Kidney (tissue), 14 donors: ENCODE data around the gene C11orf42. TPM values are rescaled to one million over a fixed set of nuclear protein-coding genes. Genes with fewer than 3 reads are reported as not detected.
"Not testable (repeated sequence)": the region's sequence is repeated elsewhere in the genome, so short reads cannot be mapped to it uniquely, and the experiment has no call there.

Source experiments
- DNase-seq, 5 donors: peaks; one replicate each; pipeline ENCODE4 v3.0.0-alpha.2; 2013 to 2020
- FAIRE-seq: peaks from 2 replicates; lab custom pipeline; 2012; peaks lifted over from hg19 to GRCh38; lab: Jason Lieb, UNC
- H3K27ac ChIP-seq, 2 donors: one replicate each; pipeline ENCODE4 v1.7.0; 2013; ENCODE audit warnings: low read depth in 2 of 2, low read length in 2 of 2, inconsistent platforms in 1 of 2
- H3K27me3 ChIP-seq: one replicate; pipeline ENCODE4 v1.7.1; 2013; ENCODE audit warnings: low read length, inconsistent platforms; ENCODE audit not compliant: control insufficient read depth, insufficient read depth
- H3K36me3 ChIP-seq, 3 donors: one replicate each; pipeline versions ENCODE4 v1.7.0 to v1.7.1; 2013; ENCODE audit warnings: low read length in 3 of 3, control low read depth in 1 of 3, inconsistent platforms in 1 of 3; ENCODE audit not compliant: insufficient read depth in 3 of 3, control insufficient read depth in 2 of 3
- H3K4me1 ChIP-seq, 3 donors: one replicate each; pipeline versions ENCODE4 v1.7.0 to v1.7.1; 2013; ENCODE audit warnings: low read length in 3 of 3, inconsistent platforms in 1 of 3, low read depth in 1 of 3; ENCODE audit not compliant: control insufficient read depth in 2 of 3, insufficient read depth in 2 of 3
- H3K4me3 ChIP-seq, 3 donors: one replicate each; pipeline versions ENCODE4 v1.7.0 to v1.8.1; 2013; ENCODE audit warnings: low read length in 3 of 3, control low read depth in 1 of 3, inconsistent platforms in 1 of 3
- H3K9ac ChIP-seq, 3 donors: one replicate each; pipeline versions ENCODE4 v1.7.0 to v1.7.1; 2013; ENCODE audit warnings: low read length in 3 of 3, control low read depth in 1 of 3, inconsistent platforms in 1 of 3
- H3K9me3 ChIP-seq, 3 donors: one replicate each; pipeline versions ENCODE4 v1.7.0 to v1.7.1; 2013; ENCODE audit warnings: low read length in 3 of 3, control low read depth in 1 of 3, inconsistent platforms in 1 of 3; ENCODE audit not compliant: control insufficient read depth in 2 of 3, insufficient read depth in 1 of 3
- intact Hi-C: fragments of 100-400 bp; cut with DNase I; formaldehyde crosslinking; loops from one replicate; pipeline ENCODE4 v1.11.1; 2022
- polyA plus RNA-seq: library from polyadenylated mRNA; stranded (reverse); fragments of 350-450 nt; fragmentation: Illumina TruSeq; extraction: RNeasy Lipid Tissue Mini Kit (QIAGEN cat#74804); gene quantifications from one replicate; pipeline ENCODE4 v1.2.3, GENCODE V29; 2014; ENCODE audit warnings: low read depth, low replicate concordance; ENCODE audit not compliant: insufficient read depth
- total RNA-seq: library from RNA; stranded (reverse); fragmentation: NEBNext Ultra II Directional; extraction: Animal tissue kit (Norgen Biotek cat#: 25700); gene quantifications from one replicate; pipeline ENCODE4 v1.2.1, GENCODE V29; 2021
- TF ChIP-seq, protein P1 (sequence below): IDR thresholded peaks from 3 replicates; pipeline ENCODE4 v1.5.1; 2012; ENCODE audit warnings: mild to moderate bottlenecking, moderate library complexity, borderline replicate concordance; ENCODE audit not compliant: insufficient read depth; ENCODE audit errors: extremely low read depth
- donor health status: control.
- donor health status: control.
- donor health status: control.
- donor health status: control.
- donor health status: control.
- donor health status: DM: yes; HTN: yes; CAD: no.
- donor health status: Normal renal cell carcinoma (clear cell type).

C11orf42 gene
- total and polyA plus RNA-seq, 2 donors from 2014 or later = not detected

- TF ChIP-seq, protein P1, sequence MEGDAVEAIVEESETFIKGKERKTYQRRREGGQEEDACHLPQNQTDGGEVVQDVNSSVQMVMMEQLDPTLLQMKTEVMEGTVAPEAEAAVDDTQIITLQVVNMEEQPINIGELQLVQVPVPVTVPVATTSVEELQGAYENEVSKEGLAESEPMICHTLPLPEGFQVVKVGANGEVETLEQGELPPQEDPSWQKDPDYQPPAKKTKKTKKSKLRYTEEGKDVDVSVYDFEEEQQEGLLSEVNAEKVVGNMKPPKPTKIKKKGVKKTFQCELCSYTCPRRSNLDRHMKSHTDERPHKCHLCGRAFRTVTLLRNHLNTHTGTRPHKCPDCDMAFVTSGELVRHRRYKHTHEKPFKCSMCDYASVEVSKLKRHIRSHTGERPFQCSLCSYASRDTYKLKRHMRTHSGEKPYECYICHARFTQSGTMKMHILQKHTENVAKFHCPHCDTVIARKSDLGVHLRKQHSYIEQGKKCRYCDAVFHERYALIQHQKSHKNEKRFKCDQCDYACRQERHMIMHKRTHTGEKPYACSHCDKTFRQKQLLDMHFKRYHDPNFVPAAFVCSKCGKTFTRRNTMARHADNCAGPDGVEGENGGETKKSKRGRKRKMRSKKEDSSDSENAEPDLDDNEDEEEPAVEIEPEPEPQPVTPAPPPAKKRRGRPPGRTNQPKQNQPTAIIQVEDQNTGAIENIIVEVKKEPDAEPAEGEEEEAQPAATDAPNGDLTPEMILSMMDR = no peak
- no peak overlapping the region for H3K27ac ChIP-seq
- H3K4me3 ChIP-seq = no peak overlapping the region
- H3K4me1 ChIP-seq = no peaks in the 10 kb centered on the region
- H3K9me3 ChIP-seq = no peaks in the 10 kb centered on the region
- DNase-seq = no peak
- no peak overlapping the region for H3K9ac ChIP-seq
- intact Hi-C loops = no loop called here
- no peaks in the 10 kb centered on the region for H3K27me3 ChIP-seq
- FAIRE-seq = no peak
- H3K36me3 ChIP-seq = no peaks in the 10 kb centered on the region
Observed at GRCh38 chr11:6241316-6241715, 36.0 kb downstream of the C11orf42 start.

GRCh38 chr11:6245536-6245935, 40.2 kb downstream of the C11orf42 start:
- no peak for FAIRE-seq
- no peak overlapping the region for H3K27ac ChIP-seq
- no peak overlapping the region for H3K9ac ChIP-seq
- no peak for DNase-seq
- intact Hi-C loops = no loop called here
- TF ChIP-seq, protein P1 = no peak
- no peaks in the 10 kb centered on the region for H3K36me3 ChIP-seq
- H3K4me1 ChIP-seq = no peaks in the 10 kb centered on the region
- H3K4me3 ChIP-seq = no peak overlapping the region
- no peaks in the 10 kb centered on the region for H3K27me3 ChIP-seq
- no peaks in the 10 kb centered on the region for H3K9me3 ChIP-seq

- TF ChIP-seq, protein P1 = no peak
- DNase-seq = no peak
- intact Hi-C loops = no loop called here
- Histone ChIP-seq H3K36me3 (no peaks in the 10 kb centered on the region), H3K9me3 (no peaks in the 10 kb centered on the region), H3K4me1 (no peaks in the 10 kb centered on the region), H3K27me3 (no peaks in the 10 kb centered on the region), H3K27ac (no peak overlapping the region), H3K4me3 (no peak overlapping the region), H3K9ac (no peak overlapping the region)
- no peak for FAIRE-seq
Observed at GRCh38 chr11:6248248-6248647, 42.9 kb downstream of the C11orf42 start.

DNA sequence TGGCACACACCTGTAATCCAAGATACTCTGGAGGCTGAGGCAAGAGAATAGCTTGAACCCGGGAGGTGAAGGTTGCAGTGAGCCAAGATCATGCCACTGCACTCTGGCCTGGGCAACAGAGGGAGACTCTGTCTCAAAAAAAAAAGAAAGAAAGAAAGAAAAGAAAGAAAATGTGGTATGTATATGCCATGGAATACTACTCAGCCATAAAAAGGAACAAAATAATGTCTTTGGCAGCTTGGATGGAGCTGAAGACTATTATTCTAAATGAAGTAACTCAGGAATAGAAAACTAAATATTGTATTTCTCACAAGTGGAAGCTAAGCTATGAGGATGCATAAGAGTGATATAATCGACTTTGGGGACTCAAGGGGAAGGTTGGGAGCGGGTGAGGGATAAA, 43.5 kb downstream of the C11orf42 start:
- DNase-seq, H3K9ac ChIP-seq, H3K36me3 ChIP-seq, H3K27ac ChIP-seq, H3K9me3 ChIP-seq, H3K27me3 ChIP-seq, H3K4me3 ChIP-seq, intact Hi-C loops, H3K4me1 ChIP-seq, FAIRE-seq: not testable (repeated sequence)
